Heart right ventricle (tissue), 16 donors: Measurements from ENCODE around the gene SRP68. TPM values are rescaled to one million over a fixed set of nuclear protein-coding genes. Genes with fewer than 3 reads are reported as not detected.

Source experiments
- ATAC-seq, 8 donors: fragments of 200-7000 bp; cut with Tn5 transposase; one replicate each; pipeline ENCODE4 v1.9.1; 2020; ENCODE audit warnings: mild to moderate bottlenecking in 8 of 8, moderate library complexity in 8 of 8, moderate number of reproducible peaks in 1 of 8
- DNase-seq, 2 donors: peaks; one replicate each; pipeline ENCODE4 v3.0.0-alpha.2; 2020
- H3K27ac ChIP-seq, 10 donors: fragments of 200-600 bp; sonication (generic) in 2 of 10; one replicate each; pipeline versions ENCODE4 v1.5.0 to v1.8.0; 2020 to 2022; ENCODE audit warnings: mild to moderate bottlenecking in 3 of 10
- H3K27me3 ChIP-seq, 7 donors: fragments of 200-600 bp; one replicate each; pipeline ENCODE4 v1.8.0; 2021 to 2022; ENCODE audit warnings: mild to moderate bottlenecking in 2 of 7
- H3K36me3 ChIP-seq, 9 donors: fragments of 200-600 bp; sonication (generic) in 1 of 9; one replicate each; pipeline versions ENCODE4 v1.5.0 to v1.8.0; 2020 to 2022; ENCODE audit warnings: mild to moderate bottlenecking in 2 of 9
- H3K4me1 ChIP-seq, 9 donors: fragments of 200-600 bp; sonication (generic) in 1 of 9; one replicate each; pipeline versions ENCODE4 v1.5.0 to v1.8.0; 2020 to 2022; ENCODE audit warnings: mild to moderate bottlenecking in 4 of 9
- H3K4me3 ChIP-seq, 10 donors: fragments of 200-600 bp; sonication (generic) in 2 of 10; one replicate each; pipeline versions ENCODE4 v1.5.0 to v1.8.0; 2020 to 2022; ENCODE audit warnings: mild to moderate bottlenecking in 7 of 10, moderate library complexity in 2 of 10
- H3K9me3 ChIP-seq, 11 donors: fragments of 200-600 bp in 10 of 11; sonication (generic) in 2 of 11; one replicate each; pipeline versions ENCODE4 v1.5.0 to v1.8.0; 2013 to 2022; ENCODE audit warnings: mild to moderate bottlenecking in 2 of 11, control low read depth in 1 of 11, moderate library complexity in 1 of 11
- CTCF ChIP-seq, 9 donors: fragments of 200-600 bp; sonication (generic) in 2 of 9; IDR thresholded peaks; one replicate each; pipeline versions ENCODE4 v1.5.0 to v1.8.0; 2021 to 2022; ENCODE audit warnings: antibody characterized with exemption in 9 of 9, mild to moderate bottlenecking in 5 of 9, moderate library complexity in 1 of 9
- WGBS, 2 donors: extraction: QIAGEN DNeasy Blood & Tissue Kit; methylation state at CpG; one replicate each; pipeline ENCODE4 v1.1.7; 2013; ENCODE audit warnings: inconsistent platforms in 1 of 2; 5-methylcytosine and 5-hydroxymethylcytosine counted together
- intact Hi-C, 10 donors: fragments of 100-400 bp; cut with DNase I; formaldehyde crosslinking; loops; one replicate each; pipeline versions ENCODE4 v1.11.1 to v1.14.2; 2022
- polyA plus RNA-seq, 2 donors: library from polyadenylated mRNA; stranded (reverse); fragments of 200-250 nt; gene quantifications; one replicate each; pipeline ENCODE4 v1.2.3, GENCODE V29; 2013
- total RNA-seq, 10 donors: library from RNA; stranded (reverse); fragmentation: NEBNext Ultra II Directional in 3 of 10; extraction: Animal tissue kit (Norgen Biotek cat#: 25700) in 3 of 10; gene quantifications; one replicate each; pipeline versions ENCODE4 v1.2.1 to v1.2.4, GENCODE V29; 2021 to 2023
- donor health status: Arrhythmogenic right ventricular cardiomyopathy.
- donor health status: ischemic (EF 13 %, LVEDD 7.1; RV severe dilation, severe dysfunction).
- donor health status: healthy with polysubstance abuse.
- donor health status: DM: no; HTN: yes; CAD: no.
- donor health status: DM: no; HTN: no; CAD: no.
- donor health status: ischemic (EF 25% LVEDD 6.9; RV normal size, moderate dysfunction).
- donor health status: ischemic (EF 25% LVEDD 5.7; RV mildly dilated, moderate dysfunction).
- donor health status: healthy.
- donor health status: DM: yes; HTN: yes; CAD: no.
- donor health status: Ischemic cardiomyopathy.
- donor health status: ischemic (EF 35%, LVEDD 5.7; RV mildly dilated, moderate dysfunction).
- donor health status: nonischemic (EF 11% LVEDD 7.7; RV severe dilation, severe dysfunction).
- donor health status: DM: yes; HTN: yes; CAD: no.
- donor health status: PGD.
- donor health status: ischemic (EF 29% LVEDD 5.4; RV normal size, mild dysfunction).
- donor health status: nonischemic (EF 23%, LVEDD 6.1; RV moderate dilation, normal function).

SRP68 gene
- total and polyA plus RNA-seq, 12 donors = 26.2 to 69.7 (median 61.7) TPM

GRCh38 chr17:75996665-75997590 is 75.4 kb downstream of the SRP68 start:
- ATAC-seq = peak in 7 of 8 donors; percentile 19 to 65 (median 52)

GRCh38 chr17:75995385-75995925 is 76.9 kb downstream of the SRP68 start:
- intact Hi-C loops = no loop called here
- Histone ChIP-seq H3K27ac (no peak overlapping the region), H3K9me3 (no peaks in the 10 kb centered on the region), H3K36me3 (peaks cover 0 to 55% (median 0%) of the 10 kb centered on the region in 9 donors), H3K4me3 (no peak overlapping the region), H3K27me3 (no peaks in the 10 kb centered on the region), H3K4me1 (peaks cover 0 to 23% (median 0%) of the 10 kb centered on the region in 9 donors)
- ATAC-seq = no peak
- DNase-seq = no peak
- TF ChIP-seq CTCF (IDR thresholded peaks at IDR 0.05) = no peak
- 94 to 97% methylated on average over 7 of the region's 7 CpGs for WGBS, 2 donors

More at GRCh38 chr17:75996665-75997590, 75.4 kb downstream of the SRP68 start:
- no peak overlapping the region for H3K4me3 ChIP-seq
- TF ChIP-seq CTCF (IDR thresholded peaks at IDR 0.05) = no peak
- no peaks in the 10 kb centered on the region for H3K9me3 ChIP-seq
- H3K4me1 ChIP-seq = peaks cover 0 to 23% (median 0%) of the 10 kb centered on the region in 9 donors
- peaks cover 0 to 49% (median 0%) of the 10 kb centered on the region in 9 donors for H3K36me3 ChIP-seq
- DNase-seq = peak in 1 of 2 donors; percentile 31
- 50 to 62% methylated on average over 18 of the region's 18 CpGs for WGBS, 2 donors
- intact Hi-C loops = no loop called here
- no peaks in the 10 kb centered on the region for H3K27me3 ChIP-seq
- peak overlapping the region in 3 of 10 donors; percentile 23 to 72 (median 56) for H3K27ac ChIP-seq

GRCh38 chr17:75994802-75995370 is 77.4 kb downstream of the SRP68 start:
- H3K4me1 ChIP-seq = peaks cover 0 to 23% (median 0%) of the 10 kb centered on the region in 9 donors
- ATAC-seq = no peak

More at GRCh38 chr17:75994802-75995370, 77.4 kb downstream of the SRP68 start:
- 90 to 91% methylated on average over 5 of the region's 5 CpGs for WGBS, 2 donors
- no peak for DNase-seq
- Histone ChIP-seq H3K27ac (no peak overlapping the region), H3K9me3 (no peaks in the 10 kb centered on the region), H3K4me3 (no peak overlapping the region), H3K36me3 (peaks cover 0 to 54% (median 0%) of the 10 kb centered on the region in 9 donors), H3K27me3 (no peaks in the 10 kb centered on the region)
- intact Hi-C loops = loop anchor here in 1 of 10 donors (5.0 kb wide), 1 partner anchor 83 kb away; no protein-coding TSS in a partner anchor
- no peak for TF ChIP-seq CTCF (IDR thresholded peaks at IDR 0.05)
